HEK293 (cell line): Measurements from ENCODE around the gene MMAB.

Experiments
- CTCF ChIA-PET: fragments of 350-600 bp; formaldehyde crosslinking; extraction: SDS; loops from one replicate; lab custom pipeline; 2021; ENCODE audit warnings: antibody characterized with exemption; lab: Yijun Ruan, JAX
- POLR2A ChIA-PET: fragments of 300-600 bp; formaldehyde crosslinking; extraction: SDS; loops from one replicate; lab custom pipeline; 2020; ENCODE audit warnings: antibody characterized with exemption, inconsistent platforms; lab: Yijun Ruan, JAX
- H3K27ac ChIP-seq: fragments of 200-500 bp; sonication (Bioruptor generic); 2 replicates; pipeline ENCODE4 v1.5.1; 2014; ENCODE audit warnings: low read depth, low read length, control low read depth, inconsistent platforms; ENCODE audit errors: extremely low read depth
- H3K36me3 ChIP-seq, 2 experiments: fragments of 200-500 bp in 1 of 2; sonication (Bioruptor generic) in 1 of 2; 1 replicate in 1 of 2; 2 replicates in 1 of 2; pipeline ENCODE4 v1.5.1; 2014 to 2017; ENCODE audit warnings: inconsistent platforms in 2 of 2, low read length in 2 of 2; ENCODE audit not compliant: control insufficient read depth in 2 of 2, insufficient read depth in 1 of 2
- H3K4me1 ChIP-seq: fragments of 200-500 bp; sonication (Bioruptor generic); 2 replicates; pipeline ENCODE4 v1.5.1; 2014; ENCODE audit warnings: mild to moderate bottlenecking, low read length, inconsistent platforms; ENCODE audit not compliant: control insufficient read depth, insufficient read depth
- H3K4me3 ChIP-seq: 2 replicates; pipeline ENCODE4 v1.5.1; 2011; ENCODE audit warnings: low read depth, mild to moderate bottlenecking, control low read depth, low read length, moderate library complexity
- H3K9me3 ChIP-seq: fragments of 200-500 bp; sonication (Bioruptor generic); 2 replicates; pipeline ENCODE4 v1.5.1; 2014; ENCODE audit warnings: low read depth, low read length, inconsistent platforms; ENCODE audit not compliant: control insufficient read depth, insufficient read depth
- BCL11A ChIP-seq: fragments of 450-650 bp; formaldehyde crosslinking; IDR thresholded peaks from 2 replicates; pipeline ENCODE4 v1.5.1; 2016; ENCODE audit warnings: low read depth, missing biosample characterization, missing genetic modification characterization
- GFI1B ChIP-seq: fragments of 450-650 bp; formaldehyde crosslinking; IDR thresholded peaks from 2 replicates; pipeline ENCODE4 v1.5.1; 2016; ENCODE audit warnings: missing biosample characterization, missing genetic modification characterization
- GLI4 ChIP-seq: fragments of 450-650 bp; formaldehyde crosslinking; IDR thresholded peaks from 2 replicates; pipeline ENCODE4 v1.5.1; 2016; ENCODE audit warnings: missing biosample characterization, missing genetic modification characterization
- GLIS1 ChIP-seq: fragments of 450-650 bp; formaldehyde crosslinking; IDR thresholded peaks from 2 replicates; pipeline ENCODE4 v1.5.1; 2016; ENCODE audit warnings: missing biosample characterization, missing genetic modification characterization
- KLF1 ChIP-seq: fragments of 450-650 bp; formaldehyde crosslinking; IDR thresholded peaks from 2 replicates; pipeline ENCODE4 v1.5.1; 2016; ENCODE audit warnings: missing biosample characterization, missing genetic modification characterization
- KLF16 ChIP-seq: fragments of 450-650 bp; formaldehyde crosslinking; IDR thresholded peaks from 2 replicates; pipeline ENCODE4 v1.5.1; 2017; ENCODE audit warnings: missing biosample characterization, missing genetic modification characterization
- KLF8 ChIP-seq: fragments of 450-650 bp; formaldehyde crosslinking; IDR thresholded peaks from 2 replicates; pipeline ENCODE4 v1.5.1; 2016; ENCODE audit warnings: missing biosample characterization, missing genetic modification characterization
- KLF9 ChIP-seq: fragments of 450-650 bp; formaldehyde crosslinking; IDR thresholded peaks from 2 replicates; pipeline ENCODE4 v1.5.1; 2016; ENCODE audit warnings: missing biosample characterization, missing genetic modification characterization, low read depth
- MZF1 ChIP-seq: fragments of 450-650 bp; formaldehyde crosslinking; IDR thresholded peaks from 2 replicates; pipeline ENCODE4 v1.5.1; 2017; ENCODE audit warnings: missing biosample characterization, missing genetic modification characterization, borderline replicate concordance
- ZFHX2 ChIP-seq: fragments of 450-650 bp; formaldehyde crosslinking; conservative IDR thresholded peaks from 2 replicates; pipeline ENCODE4 v1.5.1; 2016; ENCODE audit warnings: missing biosample characterization, missing genetic modification characterization
- ZFP3 ChIP-seq: fragments of 450-650 bp; formaldehyde crosslinking; IDR thresholded peaks from 2 replicates; pipeline ENCODE4 v1.5.1; 2016; ENCODE audit warnings: low read depth, missing biosample characterization, missing genetic modification characterization
- ZNF112 ChIP-seq: fragments of 450-650 bp; formaldehyde crosslinking; IDR thresholded peaks from 2 replicates; pipeline ENCODE4 v1.5.0; 2017; ENCODE audit warnings: missing biosample characterization, missing genetic modification characterization
- ZNF140 ChIP-seq: fragments of 450-650 bp; formaldehyde crosslinking; IDR thresholded peaks from 2 replicates; pipeline ENCODE4 v1.5.1; 2016; ENCODE audit warnings: missing biosample characterization, missing genetic modification characterization
- ZNF202 ChIP-seq: fragments of 450-650 bp; formaldehyde crosslinking; IDR thresholded peaks from 2 replicates; pipeline ENCODE4 v1.5.1; 2016; ENCODE audit warnings: missing biosample characterization, missing genetic modification characterization, borderline replicate concordance
- ZNF280C ChIP-seq: fragments of 450-650 bp; formaldehyde crosslinking; IDR thresholded peaks from 2 replicates; pipeline ENCODE4 v1.5.1; 2016; ENCODE audit warnings: missing biosample characterization, missing genetic modification characterization
- ZNF292 ChIP-seq: fragments of 450-650 bp; formaldehyde crosslinking; IDR thresholded peaks from 2 replicates; pipeline ENCODE4 v1.5.1; 2016; ENCODE audit warnings: low read depth, missing biosample characterization, missing genetic modification characterization, borderline replicate concordance
- ZNF311 ChIP-seq: fragments of 450-650 bp; formaldehyde crosslinking; IDR thresholded peaks from 2 replicates; pipeline ENCODE4 v1.5.1; 2017; ENCODE audit warnings: missing biosample characterization, missing genetic modification characterization, borderline replicate concordance
- ZNF426 ChIP-seq: fragments of 450-650 bp; formaldehyde crosslinking; IDR thresholded peaks from 2 replicates; pipeline ENCODE4 v1.5.1; 2017; ENCODE audit warnings: missing biosample characterization, missing genetic modification characterization, mild to moderate bottlenecking, inconsistent platforms, moderate library complexity
- ZNF501 ChIP-seq: fragments of 450-650 bp; formaldehyde crosslinking; IDR thresholded peaks from 2 replicates; pipeline ENCODE4 v1.5.1; 2016; ENCODE audit warnings: missing biosample characterization, missing genetic modification characterization
- ZNF530 ChIP-seq: fragments of 450-650 bp; formaldehyde crosslinking; IDR thresholded peaks from 2 replicates; pipeline ENCODE4 v1.5.1; 2016; ENCODE audit warnings: low read depth, missing biosample characterization, missing genetic modification characterization
- ZNF558 ChIP-seq: fragments of 450-650 bp; formaldehyde crosslinking; IDR thresholded peaks from 2 replicates; pipeline ENCODE4 v1.5.1; 2016; ENCODE audit warnings: missing biosample characterization, missing genetic modification characterization
- ZNF571 ChIP-seq: fragments of 450-650 bp; formaldehyde crosslinking; IDR thresholded peaks from 2 replicates; pipeline ENCODE4 v1.5.0; 2017; ENCODE audit warnings: missing biosample characterization, missing genetic modification characterization
- ZNF610 ChIP-seq: fragments of 450-650 bp; formaldehyde crosslinking; IDR thresholded peaks from 2 replicates; pipeline ENCODE4 v1.5.1; 2016; ENCODE audit warnings: missing biosample characterization, missing genetic modification characterization, borderline replicate concordance
- ZNF624 ChIP-seq: fragments of 450-650 bp; formaldehyde crosslinking; IDR thresholded peaks from 2 replicates; pipeline ENCODE4 v1.5.1; 2017; ENCODE audit warnings: missing biosample characterization, missing genetic modification characterization
- ZNF664 ChIP-seq: fragments of 450-650 bp; formaldehyde crosslinking; IDR thresholded peaks from 2 replicates; pipeline ENCODE4 v1.5.1; 2016; ENCODE audit warnings: missing biosample characterization, missing genetic modification characterization
- ZNF747 ChIP-seq: fragments of 450-650 bp; formaldehyde crosslinking; IDR thresholded peaks from 2 replicates; pipeline ENCODE4 v1.5.1; 2016; ENCODE audit warnings: missing biosample characterization, missing genetic modification characterization
- ZNF830 ChIP-seq: fragments of 450-650 bp; IDR thresholded peaks from 2 replicates; pipeline ENCODE4 v1.5.0; 2018; ENCODE audit warnings: missing biosample characterization, missing genetic modification characterization, low read depth, mild to moderate bottlenecking, moderate library complexity
- TF ChIP-seq, protein P1 (sequence below): fragments of 450-650 bp; formaldehyde crosslinking; IDR thresholded peaks from 2 replicates; pipeline ENCODE4 v1.5.1; 2016; ENCODE audit warnings: missing biosample characterization, missing genetic modification characterization
- TF ChIP-seq, protein P2 (sequence below): fragments of 450-650 bp; formaldehyde crosslinking; IDR thresholded peaks from 2 replicates; pipeline ENCODE4 v1.5.1; 2016; ENCODE audit warnings: missing biosample characterization, missing genetic modification characterization, low read depth
- TF ChIP-seq, protein P3 (sequence below): fragments of 450-650 bp; formaldehyde crosslinking; IDR thresholded peaks from 2 replicates; pipeline ENCODE4 v1.5.1; 2016; ENCODE audit warnings: missing biosample characterization, missing genetic modification characterization

The MMAB gene

DNA sequence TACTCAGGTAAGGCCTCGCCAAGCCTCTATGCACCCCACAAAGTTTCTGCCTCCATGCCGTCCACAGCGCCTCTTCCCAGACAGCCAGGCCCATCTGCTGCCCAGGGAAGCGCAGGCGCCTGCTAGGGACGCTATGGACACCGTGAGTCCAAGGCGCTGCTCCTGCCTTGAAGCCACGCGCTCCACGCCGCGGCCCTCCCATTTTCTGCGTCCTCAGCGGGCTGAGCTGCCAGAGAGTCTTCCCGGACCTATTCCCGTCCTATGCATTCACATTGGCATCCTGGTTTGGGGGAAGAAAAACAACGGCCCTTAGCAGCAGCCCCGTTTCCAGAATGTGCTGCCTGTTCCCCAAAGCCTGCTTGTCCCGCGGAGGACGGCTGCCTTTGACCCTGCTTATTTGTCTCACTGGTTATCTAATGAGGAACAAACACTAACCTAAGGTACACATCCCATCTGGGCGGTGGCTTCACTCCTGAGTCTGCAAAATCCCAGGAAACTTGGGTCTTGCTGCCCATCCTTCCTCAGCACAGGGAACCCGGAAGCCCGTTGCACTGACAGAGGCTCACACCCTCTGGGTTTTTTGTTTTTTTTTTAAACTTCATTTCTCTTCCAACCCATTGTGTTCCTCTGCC lies 38.0 kb downstream of the MMAB start (continued):
- TF ChIP-seq ZNF280C (tag by site-specific recombination) (no peak), ZNF571 (no peak), ZFHX2 (no peak), ZNF624 (tag by site-specific recombination) (no peak), ZNF426 (tag by site-specific recombination) (no peak), ZNF530 (tag by site-specific recombination) (no peak), ZNF292 (tag by site-specific recombination) (no peak), ZNF830 (tag by site-specific recombination) (no peak), KLF8 (tag by site-specific recombination) (no peak), GFI1B (tag by site-specific recombination) (no peak), KLF16 (no peak)
- TF ChIP-seq, protein P1, sequence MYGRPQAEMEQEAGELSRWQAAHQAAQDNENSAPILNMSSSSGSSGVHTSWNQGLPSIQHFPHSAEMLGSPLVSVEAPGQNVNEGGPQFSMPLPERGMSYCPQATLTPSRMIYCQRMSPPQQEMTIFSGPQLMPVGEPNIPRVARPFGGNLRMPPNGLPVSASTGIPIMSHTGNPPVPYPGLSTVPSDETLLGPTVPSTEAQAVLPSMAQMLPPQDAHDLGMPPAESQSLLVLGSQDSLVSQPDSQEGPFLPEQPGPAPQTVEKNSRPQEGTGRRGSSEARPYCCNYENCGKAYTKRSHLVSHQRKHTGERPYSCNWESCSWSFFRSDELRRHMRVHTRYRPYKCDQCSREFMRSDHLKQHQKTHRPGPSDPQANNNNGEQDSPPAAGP (tag by site-specific recombination): no peak

DNA sequence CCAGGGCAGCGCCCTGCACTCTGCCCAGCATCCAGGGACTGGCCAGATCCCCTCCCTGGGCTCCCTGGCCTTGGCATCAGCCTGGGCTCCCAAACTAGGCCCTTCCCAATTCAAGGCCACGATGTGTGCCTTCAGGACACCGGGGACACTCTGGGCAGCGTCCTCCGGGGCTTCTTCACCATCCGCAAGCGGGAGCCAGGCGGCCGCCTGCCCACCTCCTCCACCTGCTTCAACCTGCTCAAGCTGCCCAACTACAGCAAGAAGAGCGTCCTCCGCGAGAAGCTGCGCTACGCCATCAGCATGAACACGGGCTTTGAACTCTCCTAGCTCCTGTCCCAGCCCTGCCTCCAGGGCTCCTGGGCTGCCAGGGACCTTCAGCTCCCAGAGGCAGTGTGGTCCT lies 38.8 kb downstream of the MMAB start:
- H3K36me3 ChIP-seq: peaks cover 0 to 36% of the 10 kb centered on the region in 2 experiments; a peak in 1 of 3 replicates
- TF ChIP-seq ZNF558 (tag by site-specific recombination) (no peak), BCL11A (tag by site-specific recombination) (no peak), GLI4 (no peak), KLF1 (tag by site-specific recombination) (no peak), ZNF501 (no peak)
- TF ChIP-seq, protein P2, sequence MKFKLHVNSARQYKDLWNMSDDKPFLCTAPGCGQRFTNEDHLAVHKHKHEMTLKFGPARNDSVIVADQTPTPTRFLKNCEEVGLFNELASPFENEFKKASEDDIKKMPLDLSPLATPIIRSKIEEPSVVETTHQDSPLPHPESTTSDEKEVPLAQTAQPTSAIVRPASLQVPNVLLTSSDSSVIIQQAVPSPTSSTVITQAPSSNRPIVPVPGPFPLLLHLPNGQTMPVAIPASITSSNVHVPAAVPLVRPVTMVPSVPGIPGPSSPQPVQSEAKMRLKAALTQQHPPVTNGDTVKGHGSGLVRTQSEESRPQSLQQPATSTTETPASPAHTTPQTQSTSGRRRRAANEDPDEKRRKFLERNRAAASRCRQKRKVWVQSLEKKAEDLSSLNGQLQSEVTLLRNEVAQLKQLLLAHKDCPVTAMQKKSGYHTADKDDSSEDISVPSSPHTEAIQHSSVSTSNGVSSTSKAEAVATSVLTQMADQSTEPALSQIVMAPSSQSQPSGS (tag by site-specific recombination): no peak
- TF ChIP-seq, all 188 proteins: peak for 0
- H3K9me3 ChIP-seq: no peaks in the 10 kb centered on the region
- no peak overlapping the region for H3K27ac ChIP-seq
- H3K4me1 ChIP-seq: no peaks in the 10 kb centered on the region
- CTCF ChIA-PET: interaction anchor here (0.6 to 0.8 kb wide), 3 partner anchors 13 to 331 kb away, joined by 3 to 5 read pairs (median 4); no protein-coding TSS in a partner anchor
- POLR2A ChIA-PET: no interaction called here
- no peak overlapping the region for H3K4me3 ChIP-seq

- ChIA-PET CTCF (interaction anchor here (0.5 kb wide), 1 partner anchor 135 kb away, joined by 3 read pairs; no protein-coding TSS in a partner anchor), POLR2A (no interaction called here)
- no peak overlapping the region for H3K27ac ChIP-seq
- H3K4me1 ChIP-seq: no peaks in the 10 kb centered on the region
- H3K36me3 ChIP-seq: peaks cover 4 to 37% of the 10 kb centered on the region in 2 experiments; a peak in 2 of 3 replicates
- H3K9me3 ChIP-seq: no peaks in the 10 kb centered on the region
- H3K4me3 ChIP-seq: no peak overlapping the region
- TF ChIP-seq, protein P3, sequence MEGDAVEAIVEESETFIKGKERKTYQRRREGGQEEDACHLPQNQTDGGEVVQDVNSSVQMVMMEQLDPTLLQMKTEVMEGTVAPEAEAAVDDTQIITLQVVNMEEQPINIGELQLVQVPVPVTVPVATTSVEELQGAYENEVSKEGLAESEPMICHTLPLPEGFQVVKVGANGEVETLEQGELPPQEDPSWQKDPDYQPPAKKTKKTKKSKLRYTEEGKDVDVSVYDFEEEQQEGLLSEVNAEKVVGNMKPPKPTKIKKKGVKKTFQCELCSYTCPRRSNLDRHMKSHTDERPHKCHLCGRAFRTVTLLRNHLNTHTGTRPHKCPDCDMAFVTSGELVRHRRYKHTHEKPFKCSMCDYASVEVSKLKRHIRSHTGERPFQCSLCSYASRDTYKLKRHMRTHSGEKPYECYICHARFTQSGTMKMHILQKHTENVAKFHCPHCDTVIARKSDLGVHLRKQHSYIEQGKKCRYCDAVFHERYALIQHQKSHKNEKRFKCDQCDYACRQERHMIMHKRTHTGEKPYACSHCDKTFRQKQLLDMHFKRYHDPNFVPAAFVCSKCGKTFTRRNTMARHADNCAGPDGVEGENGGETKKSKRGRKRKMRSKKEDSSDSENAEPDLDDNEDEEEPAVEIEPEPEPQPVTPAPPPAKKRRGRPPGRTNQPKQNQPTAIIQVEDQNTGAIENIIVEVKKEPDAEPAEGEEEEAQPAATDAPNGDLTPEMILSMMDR: no peak
- no peak for TF ChIP-seq ZNF140 (tag by site-specific recombination)
- no peak for TF ChIP-seq MZF1 (tag by site-specific recombination)
- TF ChIP-seq ZNF311 (tag by site-specific recombination): no peak
- TF ChIP-seq GLIS1: no peak
- no peak for TF ChIP-seq KLF9
- no peak for TF ChIP-seq ZNF112 (tag by site-specific recombination)
- no peak for TF ChIP-seq ZNF747 (tag by site-specific recombination)
- TF ChIP-seq ZFP3 (tag by site-specific recombination): no peak
- no peak for TF ChIP-seq ZNF610 (tag by site-specific recombination)
- TF ChIP-seq ZNF202 (tag by site-specific recombination): no peak
- TF ChIP-seq ZNF664 (tag by site-specific recombination): no peak
These were observed 39.9 kb downstream of the MMAB start for GRCh38 chr12:109533487-109533740.
